H1 (cell line): ENCODE measurements around the gene GTF2IRD1. TPM values are rescaled to one million over a fixed set of nuclear protein-coding genes. Genes with fewer than 3 reads are reported as not detected.

ENCODE experiments used
- GABPA ChIP-seq: IDR thresholded peaks from 2 replicates; pipeline ENCODE4 v1.6.1; 2011; ENCODE audit warnings: mild to moderate bottlenecking, low read length, moderate library complexity, borderline replicate concordance; ENCODE audit not compliant: insufficient read depth
- KDM5A ChIP-seq: fragments of 200-600 bp; IDR thresholded peaks from 2 replicates; pipeline ENCODE4 v1.7.1; 2012; ENCODE audit warnings: mild to moderate bottlenecking, low read length, inconsistent platforms, mixed read lengths
- MAX ChIP-seq: IDR thresholded peaks from 2 replicates; pipeline ENCODE4 v1.6.1; 2012; ENCODE audit warnings: inconsistent platforms
- PHF8 ChIP-seq: fragments of 200-600 bp; sonication (generic); conservative IDR thresholded peaks from 2 replicates; pipeline ENCODE4 v1.7.1; 2012; ENCODE audit warnings: low read depth, mild to moderate bottlenecking, inconsistent platforms, low read length, moderate library complexity
- RFX5 ChIP-seq: IDR thresholded peaks from 2 replicates; pipeline ENCODE4 v1.6.1; 2011; ENCODE audit warnings: low read depth, low read length, improper control_type of control experiment, borderline replicate concordance
- SAP30 ChIP-seq: fragments of 300-600 bp; sonication (generic); IDR thresholded peaks from 2 replicates; pipeline ENCODE4 v1.7.1; 2012; ENCODE audit warnings: low read length, moderate library complexity, mild to moderate bottlenecking, inconsistent platforms; ENCODE audit not compliant: insufficient read depth, insufficient replicate concordance
- polyA plus RNA-seq, 7 experiments: library from polyadenylated mRNA; depleted of rRNA in 3 of 7; stranded (reverse) in 5 of 7; unstranded in 2 of 7; fragments of >200 nt in 5 of 7; fragments of 200-250 nt in 2 of 7; gene quantifications; 1 replicate in 5 of 7; 2 replicates in 1 of 7; 4 replicates in 1 of 7; pipeline versions ENCODE4 v1.2.1 to v1.2.3, GENCODE V29; 2011 to 2013; ENCODE audit warnings: missing spikeins in 2 of 7, mixed read lengths in 2 of 7
- total RNA-seq: library from RNA; stranded (reverse); fragmentation: NEBNext Ultra II Directional; extraction: Animal tissue kit (Norgen Biotek cat#: 25700); gene quantifications from 2 replicates; pipeline ENCODE4 v1.2.1, GENCODE V29; 2021

GTF2IRD1 gene
- total and polyA plus RNA-seq, 2 of the 8 experiments (the other 6 are each of a cell fraction or from before 2014, with no cell fraction given): 27.4 to 45.4 TPM

DNA sequence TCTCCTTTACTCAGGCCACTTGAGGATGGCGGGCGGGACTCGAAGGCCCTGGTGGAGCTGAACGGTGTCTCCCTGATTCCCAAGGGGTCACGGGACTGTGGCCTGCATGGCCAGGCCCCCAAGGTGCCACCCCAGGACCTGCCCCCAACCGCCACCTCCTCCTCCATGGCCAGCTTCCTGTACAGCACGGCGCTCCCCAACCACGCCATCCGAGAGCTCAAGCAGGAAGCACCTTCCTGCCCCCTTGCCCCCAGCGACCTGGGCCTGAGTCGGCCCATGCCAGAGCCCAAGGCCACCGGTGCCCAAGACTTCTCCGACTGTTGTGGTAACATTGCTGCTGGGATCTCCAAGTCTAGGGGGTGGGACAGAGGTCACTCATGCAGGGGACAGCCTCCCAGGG is 65.7 kb downstream of the GTF2IRD1 start (continued):
- TF ChIP-seq RFX5 (no peak), KDM5A (no peak), MAX (no peak), SAP30 (no peak), PHF8 (no peak), GABPA (no peak)
